HG03060 (cell line): Measurements from ENCODE around the gene TGFBR3L.
"Not testable (repeated sequence)": the region's sequence is repeated elsewhere in the genome, so short reads cannot be mapped to it uniquely, and the experiment has no call there.

Source experiments
- ATAC-seq: cut with Tn5 transposase; IDR thresholded peaks from one replicate; pipeline ENCODE4 v1.9.1; 2021; ENCODE audit warnings: low read depth, moderate number of reproducible peaks; ENCODE audit not compliant: unreplicated experiment

Gene TGFBR3L

GRCh38 chr19:7916103-7916954 is 1.7 kb downstream of the TGFBR3L start:
- ATAC-seq: no peak

- ATAC-seq: no peak
Measured at GRCh38 chr19:7916955-7917266, 2.3 kb downstream of the TGFBR3L start.

GRCh38 chr19:7917267-7918061 is 2.8 kb downstream of the TGFBR3L start:
- no peak for ATAC-seq

- ATAC-seq: not testable (repeated sequence)
Measured at GRCh38 chr19:7918062-7918614, 3.5 kb downstream of the TGFBR3L start.

GRCh38 chr19:7918615-7919421 is 4.2 kb downstream of the TGFBR3L start:
- ATAC-seq: no peak

- ATAC-seq: peak; percentile 46
Measured at GRCh38 chr19:7919610-7920518, 5.2 kb downstream of the TGFBR3L start, which contains the start of gene SNAPC2. Gene SNAPC2 (plus strand): TSS chr19:7920338. CDS start chr19:7920367, 29 bp downstream.

GRCh38 chr19:7920519-7921301 is 6.1 kb downstream of the TGFBR3L start:
- ATAC-seq: peak; percentile 24

GRCh38 chr19:7921302-7921966 is 6.8 kb downstream of the TGFBR3L start:
- no peak for ATAC-seq

- ATAC-seq: no peak
Measured at GRCh38 chr19:7921967-7922835, 7.6 kb downstream of the TGFBR3L start.

GRCh38 chr19:7922836-7923195 is 8.2 kb downstream of the TGFBR3L start:
- no peak for ATAC-seq

GRCh38 chr19:7923295-7924191 is 8.9 kb downstream of the TGFBR3L start:
- ATAC-seq: no peak

- no peak for ATAC-seq
Measured at GRCh38 chr19:7924241-7924640, 9.6 kb downstream of the TGFBR3L start.

- no peak for ATAC-seq
Measured at GRCh38 chr19:7924651-7925170, 10.1 kb downstream of the TGFBR3L start.

GRCh38 chr19:7925171-7925851 is 10.7 kb downstream of the TGFBR3L start:
- ATAC-seq: no peak

- ATAC-seq: no peak
Measured at GRCh38 chr19:7926021-7926726, 11.5 kb downstream of the TGFBR3L start, which contains the start of gene CTXN1. Gene CTXN1 (minus strand): TSS chr19:7926135. CDS start chr19:7925538, 597 bp downstream.
